Liver (tissue), 9 donors: ENCODE data around the gene TNFAIP8. TPM values are rescaled to one million over a fixed set of nuclear protein-coding genes. Genes with fewer than 3 reads are reported as not detected.

Experiments used
- DNase-seq: peaks from one replicate; pipeline ENCODE4 v3.0.0-alpha.2; 2017; ENCODE audit warnings: low spot score
- H3K27ac ChIP-seq, 2 donors: one replicate each; pipeline ENCODE4 v1.7.0; 2013; ENCODE audit warnings: inconsistent platforms in 2 of 2, low read length in 2 of 2, control low read depth in 1 of 2, low read depth in 1 of 2, mild to moderate bottlenecking in 1 of 2
- H3K27me3 ChIP-seq, 4 donors: one replicate each; pipeline versions ENCODE4 v1.6.1 to v1.7.0; 2013; ENCODE audit warnings: low read length in 3 of 4, inconsistent platforms in 1 of 4, mild to moderate bottlenecking in 1 of 4, moderate library complexity in 1 of 4; ENCODE audit not compliant: control insufficient read depth in 4 of 4, insufficient read depth in 4 of 4
- H3K36me3 ChIP-seq, 4 donors: one replicate each; pipeline versions ENCODE4 v1.6.1 to v1.7.0; 2013; ENCODE audit warnings: low read length in 3 of 4, mild to moderate bottlenecking in 3 of 4, low read depth in 1 of 4, moderate library complexity in 1 of 4; ENCODE audit not compliant: control insufficient read depth in 4 of 4, insufficient read depth in 3 of 4
- H3K4me1 ChIP-seq, 4 donors: one replicate each; pipeline versions ENCODE4 v1.6.1 to v1.7.0; 2013; ENCODE audit warnings: low read length in 3 of 4, mild to moderate bottlenecking in 3 of 4, moderate library complexity in 1 of 4; ENCODE audit not compliant: control insufficient read depth in 4 of 4, insufficient read depth in 4 of 4
- H3K4me3 ChIP-seq, 3 donors: one replicate each; pipeline versions ENCODE4 v1.6.1 to v1.7.0; 2013; ENCODE audit warnings: low read length in 3 of 3, control low read depth in 1 of 3, low read depth in 1 of 3, mild to moderate bottlenecking in 1 of 3
- H3K9ac ChIP-seq, 2 donors: one replicate each; pipeline ENCODE4 v1.7.0; 2013; ENCODE audit warnings: low read length in 2 of 2, mild to moderate bottlenecking in 2 of 2, moderate library complexity in 2 of 2, control low read depth in 1 of 2, low read depth in 1 of 2
- H3K9me3 ChIP-seq, 4 donors: one replicate each; pipeline versions ENCODE4 v1.6.1 to v1.7.0; 2013; ENCODE audit warnings: low read length in 3 of 4; ENCODE audit not compliant: control insufficient read depth in 4 of 4
- ATF3 ChIP-seq: IDR thresholded peaks from 2 replicates; pipeline ENCODE4 v1.6.1; 2016; ENCODE audit warnings: antibody characterized with exemption
- CTCF ChIP-seq: fragments of 150-350 bp; IDR thresholded peaks from 2 replicates; pipeline ENCODE4 v1.5.1; 2017; ENCODE audit warnings: improper control_type of control experiment, low read depth, low read length; ENCODE audit not compliant: missing input control
- EGR1 ChIP-seq, 2 donors: IDR thresholded peaks; 2 replicates each; pipeline ENCODE4 v1.6.1; 2016 to 2018; ENCODE audit warnings: antibody characterized with exemption in 2 of 2, low read depth in 2 of 2
- FOXA1 ChIP-seq: IDR thresholded peaks from 2 replicates; pipeline ENCODE4 v1.6.1; 2016; ENCODE audit warnings: antibody characterized with exemption
- FOXA2 ChIP-seq: IDR thresholded peaks from 2 replicates; pipeline ENCODE4 v1.6.1; 2016; ENCODE audit warnings: antibody characterized with exemption
- GABPA ChIP-seq, 2 donors: IDR thresholded peaks in 1 of 2; conservative IDR thresholded peaks in 1 of 2; 2 replicates each; pipeline ENCODE4 v1.6.1; 2016; ENCODE audit warnings: antibody characterized with exemption in 2 of 2, mild to moderate bottlenecking in 1 of 2, moderate library complexity in 1 of 2
- HNF4A ChIP-seq, 2 donors: conservative IDR thresholded peaks; 2 replicates each; pipeline ENCODE4 v1.6.1; 2016; ENCODE audit warnings: antibody characterized with exemption in 2 of 2, mild to moderate bottlenecking in 2 of 2
- HNF4G ChIP-seq: IDR thresholded peaks from 2 replicates; pipeline ENCODE4 v1.6.1; 2016; ENCODE audit warnings: antibody characterized with exemption
- JUND ChIP-seq, 2 donors: IDR thresholded peaks; 2 replicates each; pipeline ENCODE4 v1.6.1; 2016; ENCODE audit warnings: antibody characterized with exemption in 2 of 2
- MAX ChIP-seq: IDR thresholded peaks from 2 replicates; pipeline ENCODE4 v1.6.1; 2016; ENCODE audit warnings: antibody characterized with exemption
- NR2F2 ChIP-seq: IDR thresholded peaks from 2 replicates; pipeline ENCODE4 v1.6.1; 2016; ENCODE audit warnings: antibody characterized with exemption
- RAD21 ChIP-seq, 2 donors: IDR thresholded peaks; 2 replicates each; pipeline ENCODE4 v1.6.1; 2016; ENCODE audit warnings: antibody characterized with exemption in 2 of 2, mild to moderate bottlenecking in 2 of 2
- RXRA ChIP-seq, 2 donors: IDR thresholded peaks; 2 replicates each; pipeline ENCODE4 v1.6.1; 2017 to 2018; ENCODE audit warnings: antibody characterized with exemption in 2 of 2, mild to moderate bottlenecking in 1 of 2
- SP1 ChIP-seq: IDR thresholded peaks from 2 replicates; pipeline ENCODE4 v1.6.1; 2018; ENCODE audit warnings: antibody characterized with exemption, mild to moderate bottlenecking
- TAF1 ChIP-seq: conservative IDR thresholded peaks from 2 replicates; pipeline ENCODE4 v1.6.1; 2016; ENCODE audit warnings: antibody characterized with exemption, mild to moderate bottlenecking
- YY1 ChIP-seq: IDR thresholded peaks from 2 replicates; pipeline ENCODE4 v1.6.1; 2016; ENCODE audit warnings: antibody characterized with exemption, mild to moderate bottlenecking
- ZBTB33 ChIP-seq: IDR thresholded peaks from 2 replicates; pipeline ENCODE4 v1.6.1; 2016; ENCODE audit warnings: antibody characterized with exemption
- WGBS: extraction: QIAGEN DNeasy Blood & Tissue Kit; methylation state at CpG from one replicate; pipeline ENCODE4 v1.1.7; 2013; 5-methylcytosine and 5-hydroxymethylcytosine counted together
- polyA plus RNA-seq, 2 donors: library from polyadenylated mRNA; stranded (reverse) in 1 of 2; unstranded in 1 of 2; fragments of 200-250 nt in 1 of 2; fragments of >200 nt in 1 of 2; fragmentation: Nextera tagmentation in 1 of 2; extraction: Ambion mirVana in 1 of 2; gene quantifications; one replicate each; pipeline versions ENCODE4 v1.2.1 to v1.2.3, GENCODE V29; 2013 to 2015
- total RNA-seq, 2 donors: library from RNA; depleted of rRNA; stranded (reverse); fragments of >200 nt; gene quantifications; one replicate each; pipeline ENCODE4 v1.2.3, GENCODE V29; 2014
- donor health status: healthy.
- donor health status: healthy.
- donor health status: healthy.
- donor health status: healthy.
- donor health status: healthy.

The TNFAIP8 gene
- total and polyA plus RNA-seq, 4 donors: 2.6 to 28.6 (median 4.4) TPM

GRCh38 chr5:119420169-119420568 lies 64.3 kb downstream of the TNFAIP8 start:
- 79% methylated on average over 3 of the region's 3 CpGs for WGBS
- H3K36me3 ChIP-seq: no peaks in the 10 kb centered on the region
- no peaks in the 10 kb centered on the region for H3K9me3 ChIP-seq
- H3K27ac ChIP-seq: no peak overlapping the region
- TF ChIP-seq CTCF (no peak), ZBTB33 (no peak), MAX (no peak), TAF1 (no peak), ATF3 (no peak), FOXA2 (no peak), YY1 (no peak), NR2F2 (no peak), SP1 (no peak), HNF4A (conservative IDR thresholded peaks at IDR 0.05) (no peak), HNF4G (no peak), JUND (IDR thresholded peaks at IDR 0.05) (no peak), RXRA (IDR thresholded peaks at IDR 0.05) (no peak), FOXA1 (no peak), EGR1 (IDR thresholded peaks at IDR 0.05; ENCODE audit: low read depth in 2 of 2) (no peak), RAD21 (IDR thresholded peaks at IDR 0.05) (no peak), GABPA (IDR thresholded peaks at IDR 0.05 in 1 of 2, conservative IDR thresholded peaks at IDR 0.05 in 1 of 2) (no peak)
- H3K4me1 ChIP-seq: peaks cover 5 to 23% (median 19%) of the 10 kb centered on the region in 4 donors
- no peak for DNase-seq
- H3K9ac ChIP-seq: no peak overlapping the region
- no peaks in the 10 kb centered on the region for H3K27me3 ChIP-seq
- no peak overlapping the region for H3K4me3 ChIP-seq

GRCh38 chr5:119426057-119426456 lies 70.2 kb downstream of the TNFAIP8 start:
- no peaks in the 10 kb centered on the region for H3K36me3 ChIP-seq
- no peak overlapping the region for H3K27ac ChIP-seq
- no peak overlapping the region for H3K9ac ChIP-seq
- no peak for DNase-seq
- H3K9me3 ChIP-seq: no peaks in the 10 kb centered on the region
- H3K27me3 ChIP-seq: no peaks in the 10 kb centered on the region
- no peak for TF ChIP-seq RAD21 (IDR thresholded peaks at IDR 0.05)
- TF ChIP-seq FOXA2: no peak
- TF ChIP-seq MAX: no peak
- TF ChIP-seq JUND (IDR thresholded peaks at IDR 0.05): no peak
- TF ChIP-seq RXRA (IDR thresholded peaks at IDR 0.05): no peak
- WGBS: 99% methylated on average over 3 of the region's 3 CpGs
- peaks cover 5 to 11% (median 5%) of the 10 kb centered on the region in 4 donors for H3K4me1 ChIP-seq
- H3K4me3 ChIP-seq: no peak overlapping the region
